KG1 (cell line): Measurements from ENCODE around the gene NGFR.
A peak's percentile ranks its signal among the peaks of the same experiment; 100 is the strongest.
"Not testable (repeated sequence)": the region's sequence is repeated elsewhere in the genome, so short reads cannot be mapped to it uniquely, and the experiment has no call there.

ENCODE experiments used
- DNase-seq: peaks from one replicate; lab custom pipeline; 2025; lab: John Stamatoyannopoulos, UW

Gene NGFR

DNA sequence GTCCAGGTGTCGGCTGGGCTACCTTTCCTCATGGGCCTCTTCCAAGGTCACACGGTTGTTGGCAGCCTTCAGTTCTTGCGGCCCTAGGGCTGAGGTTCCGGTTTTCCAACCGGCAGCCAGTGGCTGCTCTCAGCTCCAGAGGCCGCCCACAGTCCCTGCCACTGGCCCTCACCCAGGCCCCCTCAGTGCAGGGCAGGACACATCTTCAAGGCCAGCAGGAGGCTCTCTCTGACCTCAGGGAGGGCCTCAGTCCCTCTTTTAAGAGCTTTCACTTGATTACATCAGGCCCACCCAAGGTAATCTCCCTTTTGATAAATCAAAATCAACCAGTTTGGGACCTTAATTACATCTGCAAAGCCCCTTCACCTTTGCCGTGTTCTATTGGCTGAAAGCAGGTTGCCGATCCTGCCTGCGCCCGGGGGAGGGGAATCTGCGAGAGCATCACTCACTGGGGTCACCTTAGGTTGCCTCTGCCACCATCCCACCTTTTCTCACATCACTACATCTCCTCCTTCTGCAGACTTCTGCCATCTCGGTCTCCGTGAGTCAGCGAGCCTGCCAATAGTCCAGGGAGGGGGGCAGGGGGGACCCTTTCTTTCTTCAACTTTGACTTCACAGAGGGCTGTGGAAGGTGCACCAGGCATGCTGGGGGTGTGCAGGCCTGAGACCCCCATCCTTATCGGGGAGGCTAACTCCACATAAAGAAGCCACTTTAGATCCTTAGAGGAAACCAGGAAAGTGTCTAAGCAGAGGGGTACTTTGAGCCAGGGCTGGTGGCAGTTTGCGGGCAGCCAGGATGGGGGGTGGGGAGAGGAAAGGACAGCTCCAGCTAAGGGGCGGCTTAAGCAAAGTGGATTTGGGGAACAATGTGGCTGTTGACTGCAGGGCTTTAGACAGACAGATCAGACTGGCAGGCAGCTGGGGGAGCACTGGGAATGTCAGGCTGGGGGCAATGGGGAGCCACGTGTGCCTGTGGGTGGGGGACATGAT is 51.7 kb downstream of the NGFR start:
- DNase-seq = no peak

DNA sequence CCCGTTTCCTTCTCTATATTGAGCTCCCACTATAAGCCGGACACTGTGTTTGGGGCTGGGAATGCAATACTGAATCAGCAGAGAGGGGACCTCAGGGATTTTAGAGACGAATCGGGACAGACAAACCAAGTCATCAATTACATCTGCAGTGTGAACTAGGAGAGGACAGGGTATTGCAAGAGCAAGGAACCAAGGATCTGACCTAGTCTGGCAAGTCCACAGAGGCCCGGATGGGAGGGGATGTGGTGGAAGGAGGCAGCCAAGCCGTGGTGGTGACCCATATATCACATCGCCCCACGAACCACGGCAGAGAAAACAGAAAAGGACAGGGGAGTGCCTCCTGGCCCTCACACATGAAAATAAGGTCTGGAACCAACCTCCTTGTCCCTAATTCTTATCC is 52.5 kb downstream of the NGFR start:
- no peak for DNase-seq

- no peak for DNase-seq
Observed at GRCh38 chr17:49548051-49548505, 53.0 kb downstream of the NGFR start.

GRCh38 chr17:49548506-49549310 is 53.6 kb downstream of the NGFR start:
- DNase-seq = no peak

DNA sequence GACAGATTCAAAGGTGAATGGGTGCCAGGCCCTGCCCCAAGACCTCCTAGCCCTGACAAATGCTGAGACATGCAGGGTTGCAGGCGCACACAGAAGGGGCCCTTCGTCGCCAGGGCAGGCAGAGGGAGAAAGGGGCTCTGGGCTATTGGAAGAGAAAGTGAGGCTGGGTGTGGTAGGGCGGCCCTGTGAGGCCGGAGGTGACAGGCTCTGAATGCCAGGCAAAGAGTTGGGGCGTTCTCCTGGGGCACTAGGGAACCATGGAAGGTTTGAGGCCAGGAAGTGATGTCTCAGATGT is 54.2 kb downstream of the NGFR start:
- DNase-seq = no peak

DNA sequence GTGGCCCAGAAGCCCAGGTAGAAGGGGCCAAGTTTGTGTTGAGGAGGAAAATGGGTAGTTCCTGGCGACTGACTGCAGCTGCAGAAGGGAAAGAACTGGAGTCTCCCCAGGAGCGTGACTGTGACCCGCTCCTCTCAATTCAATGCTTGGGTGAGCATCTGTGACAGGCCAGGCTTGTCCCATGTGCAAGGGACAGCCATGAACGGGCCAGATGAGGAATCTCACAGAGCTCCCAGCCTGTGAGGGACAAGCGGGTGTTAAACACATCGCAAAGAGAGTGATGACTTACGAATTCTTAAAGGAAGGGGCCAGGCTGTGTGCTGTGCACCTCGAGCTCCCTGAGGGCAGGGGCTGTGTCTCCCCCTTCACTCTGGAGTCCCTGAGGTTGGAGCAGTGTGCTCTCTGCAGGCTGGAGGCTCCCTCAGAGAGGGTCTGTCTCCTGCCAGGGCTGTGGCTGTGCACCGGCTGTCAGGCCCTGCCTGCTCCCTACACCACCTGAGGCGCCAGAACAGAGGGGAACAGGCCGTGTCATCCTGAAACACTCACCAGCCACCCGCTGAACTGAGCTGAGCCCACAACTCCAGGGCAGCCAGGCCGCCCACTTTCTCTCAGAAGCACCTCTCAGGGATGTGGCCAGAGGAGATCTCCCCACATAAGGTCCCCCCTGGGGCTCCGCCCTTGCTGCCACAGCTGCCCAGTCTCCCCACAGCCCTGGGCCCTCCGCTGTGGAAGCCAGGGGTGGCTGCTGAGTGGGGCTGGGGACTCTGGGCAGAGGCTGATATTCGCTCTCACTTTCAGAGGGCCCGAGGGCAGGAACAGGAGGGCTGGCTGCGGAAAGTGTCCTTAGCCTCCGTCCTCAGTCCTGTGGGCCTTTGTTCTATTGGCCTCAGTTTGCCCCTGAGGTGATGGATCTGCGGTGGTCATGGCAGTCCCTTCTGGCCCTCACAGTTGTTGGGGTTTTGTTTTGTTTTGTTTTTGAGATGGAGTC is 54.9 kb downstream of the NGFR start:
- no peak for DNase-seq

- not testable (repeated sequence) for DNase-seq
Observed at GRCh38 chr17:49550764-49551163, 55.7 kb downstream of the NGFR start.

- DNase-seq = no peak
Observed at GRCh38 chr17:49551221-49552069, 56.4 kb downstream of the NGFR start.

DNA sequence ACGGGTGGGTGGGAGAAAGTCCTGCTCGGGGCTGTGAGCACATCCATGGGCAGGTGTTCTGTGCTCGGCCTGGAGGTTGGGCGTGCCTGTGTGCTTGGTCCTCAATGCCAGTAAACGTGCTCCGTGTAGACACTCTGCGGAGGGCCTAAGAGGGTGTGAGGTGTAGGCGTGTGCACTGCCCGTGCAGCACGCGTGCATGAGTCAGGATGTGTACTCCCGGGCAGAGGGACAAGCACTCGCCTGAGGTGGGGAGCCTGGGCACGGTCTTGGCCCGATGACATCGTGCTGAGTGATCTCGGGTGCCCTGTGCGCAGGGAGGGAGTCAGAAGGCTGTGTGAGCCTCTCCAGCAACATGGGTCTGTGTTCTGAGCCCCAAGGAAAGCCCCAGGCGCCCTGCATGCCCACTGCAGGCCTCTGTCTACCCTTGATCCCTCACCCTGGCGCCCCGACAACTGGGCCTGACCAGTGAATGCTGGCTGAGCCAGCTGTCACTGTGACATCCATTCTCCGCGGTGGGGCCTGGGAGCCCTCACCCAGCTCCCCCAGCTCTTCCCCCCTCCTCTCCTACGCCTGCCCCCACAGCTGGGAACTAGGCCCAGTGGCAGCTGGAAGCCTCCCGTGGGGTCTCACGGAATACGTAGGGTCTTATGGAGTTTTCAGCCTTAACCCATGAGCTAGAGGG is 57.1 kb downstream of the NGFR start:
- no peak for DNase-seq

DNA sequence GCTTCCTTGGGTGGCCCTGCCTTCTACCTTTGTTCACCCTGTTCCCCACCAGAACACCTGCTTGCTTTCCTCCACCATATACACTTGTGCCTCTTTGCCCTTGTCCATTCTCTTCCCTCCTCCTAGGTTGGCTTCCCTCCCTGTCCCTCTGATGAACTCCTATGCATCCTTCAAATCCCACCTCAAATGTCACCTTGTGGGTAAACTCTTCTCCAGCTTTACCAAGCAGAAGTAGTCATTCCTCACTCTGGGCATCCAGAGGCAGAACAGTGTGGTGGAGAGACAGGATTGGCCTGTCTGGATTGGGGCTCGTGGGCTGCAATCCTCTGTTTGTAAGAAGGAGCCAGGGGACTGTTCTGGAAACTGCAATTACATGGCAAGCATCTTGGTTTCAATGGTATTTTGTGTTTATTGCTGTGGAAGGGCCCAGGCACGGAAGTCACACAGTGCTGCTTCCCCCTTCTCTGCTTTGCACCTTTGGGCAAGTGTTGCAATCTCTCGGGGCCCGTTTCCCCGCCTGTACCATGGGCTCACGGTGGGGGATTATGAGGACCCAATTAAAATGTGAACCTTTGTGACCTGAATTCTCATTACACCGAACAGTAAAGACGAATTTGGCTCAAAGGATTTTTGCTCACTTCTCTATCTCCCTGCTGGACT is 58.7 kb downstream of the NGFR start:
- DNase-seq = no peak

GRCh38 chr17:49554694-49555494 is 59.8 kb downstream of the NGFR start:
- DNase-seq = no peak

DNA sequence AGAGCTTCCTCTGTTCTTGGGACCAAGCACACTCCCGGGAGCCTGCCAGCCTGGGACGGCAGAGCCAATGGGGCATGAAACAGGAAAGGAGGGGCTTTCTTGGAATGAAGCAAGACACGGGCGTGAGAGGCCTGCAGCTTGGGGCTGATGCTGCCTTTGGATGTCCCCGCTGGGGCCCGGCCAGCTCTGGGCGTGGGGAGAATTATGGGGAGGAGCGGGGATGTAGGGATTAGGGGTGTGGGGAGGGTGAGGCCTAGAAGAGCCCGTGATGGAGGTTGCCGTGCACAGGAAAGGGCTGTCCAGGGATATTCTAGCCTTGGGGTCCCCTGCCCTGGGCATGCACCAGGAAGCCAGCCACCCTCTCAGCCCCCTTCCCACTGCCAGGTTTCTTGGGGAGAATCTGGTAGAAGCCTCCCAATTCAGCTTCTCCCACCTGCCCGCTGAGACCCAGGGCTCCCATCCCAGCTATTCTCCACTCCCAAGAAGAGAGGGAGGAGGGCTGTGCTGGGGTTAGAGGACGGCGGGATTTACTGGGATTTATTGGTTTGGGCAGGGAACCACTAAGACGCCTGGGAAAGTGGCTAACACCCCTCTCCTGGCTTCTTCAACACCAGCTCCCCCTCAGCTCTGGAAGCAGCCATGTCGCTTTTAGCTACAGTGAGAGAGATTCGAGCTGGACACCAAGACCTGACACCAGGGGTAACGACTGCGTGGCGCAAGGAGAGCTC is 60.6 kb downstream of the NGFR start:
- no peak for DNase-seq

DNA sequence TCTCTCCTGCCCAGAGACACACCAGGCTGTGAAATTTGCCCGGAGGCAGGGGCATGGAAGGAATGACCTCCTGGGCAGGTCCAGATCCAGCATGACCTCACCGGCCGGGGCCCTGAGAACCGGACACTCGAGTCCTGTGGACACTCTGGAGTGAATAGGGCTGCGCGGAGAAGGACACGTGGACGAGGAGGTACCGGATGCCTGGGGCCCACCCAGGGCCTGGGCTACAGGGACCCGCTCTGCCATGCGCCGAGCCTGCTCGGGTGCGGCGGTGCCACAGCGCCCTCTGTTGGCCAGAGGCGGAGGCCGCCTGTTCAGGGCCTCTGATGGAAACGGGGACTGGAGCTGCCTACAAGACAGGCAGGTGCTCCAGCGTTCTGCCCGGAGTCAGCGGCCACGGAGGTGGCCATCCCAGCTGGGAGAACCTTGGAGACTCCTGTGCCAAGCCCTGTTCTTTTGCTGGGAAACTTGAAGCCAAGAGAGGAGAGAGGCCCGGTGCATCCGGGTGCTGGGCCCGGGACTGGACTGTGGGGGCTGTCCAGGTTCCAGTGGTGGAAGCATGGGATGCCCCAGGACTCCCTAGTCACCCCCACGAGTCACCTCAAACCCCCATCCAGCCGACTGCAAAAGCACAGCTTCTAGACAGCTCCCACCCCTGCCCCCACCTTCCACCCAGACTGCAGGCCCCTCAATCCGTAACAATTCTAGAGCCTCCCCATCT is 61.3 kb downstream of the NGFR start:
- peak; percentile 38 for DNase-seq

DNA sequence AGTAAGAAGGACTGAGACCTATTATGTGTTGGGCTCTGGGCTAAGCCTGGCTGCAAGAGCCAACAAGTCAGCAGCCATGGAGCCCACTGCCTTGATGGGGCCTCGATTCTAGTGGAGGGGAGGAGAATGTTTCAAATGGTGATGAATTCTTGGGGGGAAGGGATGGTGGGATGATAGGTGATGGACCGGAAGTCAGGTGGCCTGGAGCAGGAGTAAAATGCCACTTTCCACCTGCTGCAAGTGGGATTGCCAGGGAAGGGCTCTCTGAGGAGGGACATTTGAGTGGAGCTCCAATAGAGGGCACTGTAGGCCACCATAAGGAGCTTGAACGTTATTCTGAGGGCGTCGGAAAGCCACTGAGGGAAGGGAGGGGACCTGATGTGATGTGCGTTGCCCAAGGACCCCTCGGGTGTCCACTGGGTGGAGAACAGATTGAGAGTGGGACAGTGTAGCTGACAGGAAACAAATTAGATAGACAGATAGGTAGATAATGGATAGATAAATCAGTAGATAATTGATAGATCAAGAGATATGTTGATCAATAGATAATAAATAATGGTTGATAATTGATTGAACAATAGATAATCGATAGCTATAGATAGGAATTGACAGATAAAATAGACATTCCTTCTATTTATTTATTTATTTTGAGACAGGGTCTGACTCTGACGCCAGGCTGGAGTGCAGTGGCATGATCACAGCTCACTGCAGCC is 62.4 kb downstream of the NGFR start:
- DNase-seq = no peak
